ENCODE results near the gene PARD3. TPM values are rescaled to one million over a fixed set of nuclear protein-coding genes. Genes with fewer than 3 reads are reported as not detected.

Gene PARD3
- total RNA-seq, 6 donors from 2014 or later: 30.6 to 108 (median 50.6) TPM

GRCh38 chr10:34348917-34349485 is 466.1 kb downstream of the PARD3 start:
- TF ChIP-seq POLR2A (IDR thresholded peaks at IDR 0.05) (no peak), EP300 (IDR thresholded peaks at IDR 0.05) (no peak), POLR2AphosphoS5 (IDR thresholded peaks at IDR 0.05) (no peak)
- TF ChIP-seq, protein P1, sequence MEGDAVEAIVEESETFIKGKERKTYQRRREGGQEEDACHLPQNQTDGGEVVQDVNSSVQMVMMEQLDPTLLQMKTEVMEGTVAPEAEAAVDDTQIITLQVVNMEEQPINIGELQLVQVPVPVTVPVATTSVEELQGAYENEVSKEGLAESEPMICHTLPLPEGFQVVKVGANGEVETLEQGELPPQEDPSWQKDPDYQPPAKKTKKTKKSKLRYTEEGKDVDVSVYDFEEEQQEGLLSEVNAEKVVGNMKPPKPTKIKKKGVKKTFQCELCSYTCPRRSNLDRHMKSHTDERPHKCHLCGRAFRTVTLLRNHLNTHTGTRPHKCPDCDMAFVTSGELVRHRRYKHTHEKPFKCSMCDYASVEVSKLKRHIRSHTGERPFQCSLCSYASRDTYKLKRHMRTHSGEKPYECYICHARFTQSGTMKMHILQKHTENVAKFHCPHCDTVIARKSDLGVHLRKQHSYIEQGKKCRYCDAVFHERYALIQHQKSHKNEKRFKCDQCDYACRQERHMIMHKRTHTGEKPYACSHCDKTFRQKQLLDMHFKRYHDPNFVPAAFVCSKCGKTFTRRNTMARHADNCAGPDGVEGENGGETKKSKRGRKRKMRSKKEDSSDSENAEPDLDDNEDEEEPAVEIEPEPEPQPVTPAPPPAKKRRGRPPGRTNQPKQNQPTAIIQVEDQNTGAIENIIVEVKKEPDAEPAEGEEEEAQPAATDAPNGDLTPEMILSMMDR (IDR thresholded peaks at IDR 0.05): no peak
- Histone ChIP-seq H3K4me1 (peaks cover 0 to 4% (median 0%) of the 10 kb centered on the region in 4 donors), H3K4me3 (no peak overlapping the region), H3K36me3 (no peaks in the 10 kb centered on the region), H3K9me3 (no peaks in the 10 kb centered on the region), H3K27ac (no peak overlapping the region), H3K27me3 (no peaks in the 10 kb centered on the region)
- DNase-seq (no peak), ATAC-seq (ENCODE audit: low FRiP score in 2 of 2) (no peak)
- WGBS, 2 donors: 87 to 91% methylated on average over 7 of the region's 7 CpGs

DNA sequence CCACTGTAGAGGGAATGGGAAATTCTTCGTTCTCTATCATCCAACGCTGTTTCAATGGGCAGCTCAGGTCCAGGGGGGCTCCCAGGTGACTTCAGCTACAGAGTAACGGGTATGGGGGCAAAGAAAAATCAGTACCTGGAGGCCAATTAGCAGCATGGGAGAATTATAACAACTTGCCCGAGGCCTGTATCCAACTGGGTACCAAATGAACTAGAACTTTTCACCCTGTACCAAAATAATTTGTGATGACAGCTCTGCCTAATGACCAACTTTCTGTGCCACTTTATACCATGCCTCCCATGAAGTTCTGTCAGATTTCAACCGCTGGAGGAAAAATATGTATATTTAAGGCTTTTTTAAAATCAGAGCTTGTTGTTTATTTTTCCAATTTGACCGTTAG is 467.1 kb downstream of the PARD3 start:
- Histone ChIP-seq H3K9me3 (no peaks in the 10 kb centered on the region), H3K4me3 (no peak overlapping the region), H3K4me1 (peaks cover 0 to 4% (median 0%) of the 10 kb centered on the region in 4 donors), H3K36me3 (no peaks in the 10 kb centered on the region), H3K27me3 (no peaks in the 10 kb centered on the region), H3K27ac (no peak overlapping the region)
- DNase-seq (no peak), ATAC-seq (ENCODE audit: low FRiP score in 2 of 2) (no peak)
- 91 to 94% methylated on average over 6 of the region's 6 CpGs for WGBS, 2 donors
- TF ChIP-seq POLR2AphosphoS5 (IDR thresholded peaks at IDR 0.05): no peak
- TF ChIP-seq EP300 (IDR thresholded peaks at IDR 0.05): no peak
- no peak for TF ChIP-seq POLR2A (IDR thresholded peaks at IDR 0.05)
- TF ChIP-seq, protein P1 (IDR thresholded peaks at IDR 0.05): no peak

DNA sequence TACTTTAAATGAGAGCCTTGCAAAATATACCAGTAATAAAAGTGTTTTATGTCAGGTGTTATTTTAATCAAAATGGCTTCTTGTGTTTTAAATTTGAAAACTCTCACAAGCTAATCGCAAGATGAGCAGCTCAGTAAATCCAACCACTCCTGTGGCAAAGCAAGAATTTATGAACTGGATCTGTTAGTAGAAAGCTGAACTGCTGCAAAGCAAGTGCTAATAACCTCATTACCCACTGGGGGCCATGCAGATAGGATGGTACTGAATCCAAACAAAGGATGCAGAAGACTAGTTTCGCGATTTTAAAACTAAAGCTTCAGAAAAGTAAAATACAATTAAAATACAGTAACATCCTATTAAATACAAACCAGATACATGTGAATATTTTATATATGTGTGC is 468.0 kb downstream of the PARD3 start:
- DNase-seq: no peak
- ATAC-seq (ENCODE audit: low FRiP score in 2 of 2): no peak
- TF ChIP-seq, protein P1 (IDR thresholded peaks at IDR 0.05): no peak
- TF ChIP-seq POLR2A (IDR thresholded peaks at IDR 0.05): no peak
- no peak for TF ChIP-seq EP300 (IDR thresholded peaks at IDR 0.05)
- no peak for TF ChIP-seq POLR2AphosphoS5 (IDR thresholded peaks at IDR 0.05)
- Histone ChIP-seq H3K27me3 (no peaks in the 10 kb centered on the region), H3K4me1 (peaks cover 0 to 4% (median 0%) of the 10 kb centered on the region in 4 donors), H3K4me3 (no peak overlapping the region), H3K27ac (no peak overlapping the region), H3K9me3 (no peaks in the 10 kb centered on the region), H3K36me3 (no peaks in the 10 kb centered on the region)
- 92 to 98% methylated on average over 3 of the region's 3 CpGs for WGBS, 2 donors

DNA sequence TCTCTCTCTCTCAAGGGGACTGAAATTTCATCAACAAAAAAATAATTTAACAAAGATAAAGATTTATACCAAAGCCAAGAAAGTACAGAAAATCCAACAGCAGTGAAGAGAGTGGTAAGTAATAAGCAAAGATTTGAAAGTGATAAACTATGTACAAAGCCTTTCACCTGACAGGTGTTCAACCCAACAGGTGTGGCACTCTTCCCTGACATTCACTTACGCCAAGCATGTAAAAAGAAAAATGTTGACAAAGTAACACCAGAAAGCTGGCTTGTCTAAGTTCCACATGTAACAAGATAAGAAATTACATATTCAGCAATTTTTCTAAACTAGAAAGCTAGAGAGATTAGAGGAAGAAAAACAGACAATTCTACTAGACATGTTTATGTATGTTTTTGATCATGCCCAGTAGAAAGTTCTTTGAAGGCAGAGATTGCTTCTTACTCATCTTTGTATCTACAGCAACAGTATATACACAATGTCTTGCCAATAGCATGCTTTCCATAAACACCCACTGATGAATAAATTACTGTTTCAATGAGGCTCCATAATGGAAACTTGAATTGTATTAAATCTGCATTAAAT is 468.5 kb downstream of the PARD3 start:
- H3K36me3 ChIP-seq: no peaks in the 10 kb centered on the region
- no peak for ATAC-seq (ENCODE audit: low FRiP score in 2 of 2)
- no peaks in the 10 kb centered on the region for H3K9me3 ChIP-seq
- DNase-seq: no peak
- WGBS, 2 donors: 87 to 100% methylated on average over 1 of the region's 1 CpG
- TF ChIP-seq EP300 (IDR thresholded peaks at IDR 0.05): no peak
- TF ChIP-seq POLR2AphosphoS5 (IDR thresholded peaks at IDR 0.05): no peak
- TF ChIP-seq POLR2A (IDR thresholded peaks at IDR 0.05): no peak
- TF ChIP-seq, protein P1 (IDR thresholded peaks at IDR 0.05): no peak
- no peak overlapping the region for H3K4me3 ChIP-seq
- H3K27me3 ChIP-seq: no peaks in the 10 kb centered on the region
- peaks cover 0 to 4% (median 0%) of the 10 kb centered on the region in 4 donors for H3K4me1 ChIP-seq
- H3K27ac ChIP-seq: no peak overlapping the region

GRCh38 chr10:34345383-34345782 is 469.7 kb downstream of the PARD3 start:
- no peak for TF ChIP-seq EP300 (IDR thresholded peaks at IDR 0.05)
- no peak for TF ChIP-seq POLR2AphosphoS5 (IDR thresholded peaks at IDR 0.05)
- no peak for TF ChIP-seq POLR2A (IDR thresholded peaks at IDR 0.05)
- TF ChIP-seq, protein P1 (IDR thresholded peaks at IDR 0.05): no peak
- no peak overlapping the region for H3K27ac ChIP-seq
- H3K4me3 ChIP-seq: no peak overlapping the region
- ATAC-seq (ENCODE audit: low FRiP score in 2 of 2) (no peak), DNase-seq (no peak)
- H3K4me1 ChIP-seq: peaks cover 0 to 4% (median 0%) of the 10 kb centered on the region in 4 donors
- H3K9me3 ChIP-seq: no peaks in the 10 kb centered on the region
- 92 to 94% methylated on average over 5 of the region's 5 CpGs for WGBS, 2 donors
- H3K27me3 ChIP-seq: no peaks in the 10 kb centered on the region
- H3K36me3 ChIP-seq: no peaks in the 10 kb centered on the region
